Panc1 (cell line): ENCODE data around the gene AVEN. TPM values are rescaled to one million over a fixed set of nuclear protein-coding genes. Genes with fewer than 3 reads are reported as not detected.

Experiments used
- ATAC-seq: fragments of 200-7000 bp; cut with Tn5 transposase; 2 replicates; pipeline ENCODE4 v1.9.1; 2020; ENCODE audit warnings: mild to moderate bottlenecking, moderate library complexity
- BruUV-seq: library from RNA; stranded (reverse); fragments of 400-500 nt; replicated peaks from 2 replicates; lab custom pipeline; 2021; lab: Mats Ljungman, UMichigan
- CTCF ChIA-PET: fragments of 300-600 bp; sonication (Branson Sonifier 250); formaldehyde crosslinking; loops from one replicate; lab custom pipeline; 2022; ENCODE audit warnings: antibody characterized with exemption; lab: Charles Lee
- POLR2A ChIA-PET: fragments of 300-600 bp; sonication (Branson Sonifier 250); formaldehyde crosslinking; loops from one replicate; lab custom pipeline; 2022; ENCODE audit warnings: antibody characterized with exemption; lab: Charles Lee
- DNase-seq: peaks from one replicate; pipeline ENCODE4 v3.0.0-alpha.2; 2010; ENCODE audit warnings: low read depth, low spot score
- H3K27ac ChIP-seq: 2 replicates; pipeline ENCODE4 v1.5.1; 2011; ENCODE audit warnings: mild to moderate bottlenecking, low read length, inconsistent platforms
- H3K27me3 ChIP-seq: fragments of 200-500 bp; sonication (Bioruptor generic); 2 replicates; pipeline ENCODE4 v1.6.0; 2014; ENCODE audit warnings: low read length, inconsistent platforms; ENCODE audit not compliant: control insufficient read depth, insufficient read depth
- H3K36me3 ChIP-seq: fragments of 200-500 bp; sonication (Bioruptor generic); 2 replicates; pipeline ENCODE4 v1.5.1; 2014; ENCODE audit warnings: inconsistent platforms, mild to moderate bottlenecking, low read length, moderate library complexity; ENCODE audit not compliant: control insufficient read depth, insufficient read depth
- H3K4me1 ChIP-seq: 2 replicates; pipeline ENCODE4 v1.5.1; 2011; ENCODE audit warnings: inconsistent platforms, mild to moderate bottlenecking, low read length, moderate library complexity; ENCODE audit not compliant: control insufficient read depth, insufficient read depth
- H3K4me3 ChIP-seq, 2 experiments: 2 replicates each; pipeline ENCODE4 v1.5.1; 2011 to 2012; ENCODE audit warnings: low read depth in 2 of 2, low read length in 2 of 2, mild to moderate bottlenecking in 2 of 2, inconsistent platforms in 1 of 2, moderate library complexity in 1 of 2
- H3K9me3 ChIP-seq: fragments of 200-500 bp; sonication (Bioruptor generic); 2 replicates; pipeline ENCODE4 v1.5.1; 2014; ENCODE audit warnings: low read depth, mild to moderate bottlenecking, inconsistent platforms, low read length, moderate library complexity; ENCODE audit not compliant: control insufficient read depth, insufficient read depth
- POLR2AphosphoS5 ChIP-seq: IDR thresholded peaks from 2 replicates; pipeline ENCODE4 v1.6.1; 2012; ENCODE audit warnings: mild to moderate bottlenecking, low read depth, low read length, moderate library complexity
- SIN3A ChIP-seq: IDR thresholded peaks from 2 replicates; pipeline ENCODE4 v1.6.1; 2012; ENCODE audit warnings: low read depth, mild to moderate bottlenecking, low read length, moderate library complexity, borderline replicate concordance; ENCODE audit not compliant: insufficient read depth
- TCF7L2 ChIP-seq: IDR thresholded peaks from 2 replicates; pipeline ENCODE4 v1.6.1; 2011; ENCODE audit warnings: mild to moderate bottlenecking, low read depth, low read length, inconsistent platforms
- in situ Hi-C: cut with HindIII; loops from 2 replicates; pipeline ENCODE4 v1.10.0; 2016; ENCODE audit warnings: low sequenced_read_pairs, low pct_unique_long_range_greater_than_20kb
- intact Hi-C: fragments of 100-400 bp; cut with micrococcal nuclease; formaldehyde crosslinking; loops from one replicate; pipeline ENCODE4 v1.10.0; 2022; ENCODE audit not compliant: unreplicated experiment
- total RNA-seq: library from RNA; stranded (reverse); gene quantifications from one replicate; pipeline ENCODE4 v1.2.1, GENCODE V29; 2021; ENCODE audit not compliant: unreplicated experiment
- TF ChIP-seq, protein P1 (sequence below), 2 experiments: IDR thresholded peaks; 2 replicates each; pipeline ENCODE4 v1.6.1; 2011 to 2012; ENCODE audit warnings: low read depth in 2 of 2, control low read depth in 1 of 2, low read length in 1 of 2, mild to moderate bottlenecking in 1 of 2, moderate library complexity in 1 of 2; ENCODE audit not compliant: insufficient read depth in 1 of 2
- TF ChIP-seq, protein P2 (sequence below): fragments of 450-650 bp; IDR thresholded peaks from 2 replicates; pipeline ENCODE4 v1.5.1; 2017; ENCODE audit warnings: mild to moderate bottlenecking

Gene AVEN
- total RNA-seq, 1 experiment from 2014 or later = 18.4 TPM

DNA sequence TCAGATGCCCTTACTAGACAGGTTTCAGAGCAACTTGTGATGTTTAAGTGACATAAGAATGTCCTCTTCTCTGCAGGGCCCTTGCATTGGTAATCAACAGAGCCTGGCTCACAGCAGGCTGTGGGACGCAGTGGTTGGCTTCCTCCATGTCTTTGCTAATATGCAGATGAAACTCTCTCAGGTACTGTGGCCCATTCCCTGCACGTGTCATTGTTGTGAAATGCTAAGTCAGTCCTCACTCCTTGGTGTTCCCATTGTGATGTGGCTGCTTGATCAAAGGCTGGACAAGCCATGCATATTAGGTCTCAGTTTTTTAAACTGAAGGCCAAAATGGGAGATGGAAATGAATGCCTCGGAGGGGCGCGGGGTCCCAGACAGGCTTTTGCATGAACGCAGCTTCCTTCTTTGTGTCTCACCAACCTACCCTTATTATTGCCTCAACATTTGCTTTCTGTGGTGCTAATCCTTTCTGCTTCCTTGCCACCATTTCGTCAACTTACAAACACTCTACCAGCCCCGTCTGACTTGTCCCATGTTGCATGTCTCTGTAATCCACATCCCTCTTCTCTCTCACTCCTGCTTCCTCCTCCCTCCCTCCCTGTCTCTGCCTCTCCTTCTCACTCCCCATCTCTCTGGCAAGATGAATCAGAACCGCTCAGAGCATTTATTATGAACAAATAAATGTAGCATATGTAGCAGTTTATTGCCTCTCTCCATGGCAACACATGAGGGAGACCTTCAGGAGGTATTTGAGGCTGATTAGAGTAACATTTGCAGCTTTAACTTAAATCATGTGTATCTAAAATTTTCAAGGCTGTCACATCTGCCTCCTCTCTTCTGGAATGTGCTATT, 203.9 kb downstream of the AVEN start:
- ChIA-PET POLR2A (interaction anchor here (0.7 kb wide), 1 partner anchor 184 kb away, joined by 4 read pairs; no protein-coding TSS in a partner anchor), CTCF (interaction anchor here (0.6 kb wide), 1 partner anchor 7 kb away, joined by 6 read pairs; no protein-coding TSS in a partner anchor)
- in situ Hi-C loops = no loop called here
- H3K4me1 ChIP-seq = no peaks in the 10 kb centered on the region
- H3K9me3 ChIP-seq = no peaks in the 10 kb centered on the region
- intact Hi-C loops = no loop called here
- no peak for ATAC-seq
- H3K27me3 ChIP-seq = 0 out of 2 replicates have a peak, but pooled peaks cover 2% of the 10 kb centered on the region
- no peak for TF ChIP-seq SIN3A
- TF ChIP-seq POLR2AphosphoS5 = no peak
- TF ChIP-seq TCF7L2 = no peak
- TF ChIP-seq, protein P1, sequence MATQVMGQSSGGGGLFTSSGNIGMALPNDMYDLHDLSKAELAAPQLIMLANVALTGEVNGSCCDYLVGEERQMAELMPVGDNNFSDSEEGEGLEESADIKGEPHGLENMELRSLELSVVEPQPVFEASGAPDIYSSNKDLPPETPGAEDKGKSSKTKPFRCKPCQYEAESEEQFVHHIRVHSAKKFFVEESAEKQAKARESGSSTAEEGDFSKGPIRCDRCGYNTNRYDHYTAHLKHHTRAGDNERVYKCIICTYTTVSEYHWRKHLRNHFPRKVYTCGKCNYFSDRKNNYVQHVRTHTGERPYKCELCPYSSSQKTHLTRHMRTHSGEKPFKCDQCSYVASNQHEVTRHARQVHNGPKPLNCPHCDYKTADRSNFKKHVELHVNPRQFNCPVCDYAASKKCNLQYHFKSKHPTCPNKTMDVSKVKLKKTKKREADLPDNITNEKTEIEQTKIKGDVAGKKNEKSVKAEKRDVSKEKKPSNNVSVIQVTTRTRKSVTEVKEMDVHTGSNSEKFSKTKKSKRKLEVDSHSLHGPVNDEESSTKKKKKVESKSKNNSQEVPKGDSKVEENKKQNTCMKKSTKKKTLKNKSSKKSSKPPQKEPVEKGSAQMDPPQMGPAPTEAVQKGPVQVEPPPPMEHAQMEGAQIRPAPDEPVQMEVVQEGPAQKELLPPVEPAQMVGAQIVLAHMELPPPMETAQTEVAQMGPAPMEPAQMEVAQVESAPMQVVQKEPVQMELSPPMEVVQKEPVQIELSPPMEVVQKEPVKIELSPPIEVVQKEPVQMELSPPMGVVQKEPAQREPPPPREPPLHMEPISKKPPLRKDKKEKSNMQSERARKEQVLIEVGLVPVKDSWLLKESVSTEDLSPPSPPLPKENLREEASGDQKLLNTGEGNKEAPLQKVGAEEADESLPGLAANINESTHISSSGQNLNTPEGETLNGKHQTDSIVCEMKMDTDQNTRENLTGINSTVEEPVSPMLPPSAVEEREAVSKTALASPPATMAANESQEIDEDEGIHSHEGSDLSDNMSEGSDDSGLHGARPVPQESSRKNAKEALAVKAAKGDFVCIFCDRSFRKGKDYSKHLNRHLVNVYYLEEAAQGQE (IDR thresholded peaks at IDR 0.05; ENCODE audit: insufficient read depth in 1 of 2, low read depth in 2 of 2, low read length in 1 of 2) = no peak
- TF ChIP-seq, protein P2, sequence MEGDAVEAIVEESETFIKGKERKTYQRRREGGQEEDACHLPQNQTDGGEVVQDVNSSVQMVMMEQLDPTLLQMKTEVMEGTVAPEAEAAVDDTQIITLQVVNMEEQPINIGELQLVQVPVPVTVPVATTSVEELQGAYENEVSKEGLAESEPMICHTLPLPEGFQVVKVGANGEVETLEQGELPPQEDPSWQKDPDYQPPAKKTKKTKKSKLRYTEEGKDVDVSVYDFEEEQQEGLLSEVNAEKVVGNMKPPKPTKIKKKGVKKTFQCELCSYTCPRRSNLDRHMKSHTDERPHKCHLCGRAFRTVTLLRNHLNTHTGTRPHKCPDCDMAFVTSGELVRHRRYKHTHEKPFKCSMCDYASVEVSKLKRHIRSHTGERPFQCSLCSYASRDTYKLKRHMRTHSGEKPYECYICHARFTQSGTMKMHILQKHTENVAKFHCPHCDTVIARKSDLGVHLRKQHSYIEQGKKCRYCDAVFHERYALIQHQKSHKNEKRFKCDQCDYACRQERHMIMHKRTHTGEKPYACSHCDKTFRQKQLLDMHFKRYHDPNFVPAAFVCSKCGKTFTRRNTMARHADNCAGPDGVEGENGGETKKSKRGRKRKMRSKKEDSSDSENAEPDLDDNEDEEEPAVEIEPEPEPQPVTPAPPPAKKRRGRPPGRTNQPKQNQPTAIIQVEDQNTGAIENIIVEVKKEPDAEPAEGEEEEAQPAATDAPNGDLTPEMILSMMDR = no peak
- no peak overlapping the region for H3K4me3 ChIP-seq
- no peak overlapping the region for H3K27ac ChIP-seq
- no TSS peak for BruUV-seq
- no peak for DNase-seq
- H3K36me3 ChIP-seq = no peaks in the 10 kb centered on the region

GRCh38 chr15:33831646-33832045, 207.4 kb downstream of the AVEN start:
- ChIA-PET POLR2A (no interaction called here), CTCF (interaction anchor here (0.6 kb wide), 1 partner anchor 423 kb away, joined by 3 read pairs; no protein-coding TSS in a partner anchor)
- Histone ChIP-seq H3K36me3 (no peaks in the 10 kb centered on the region), H3K4me1 (no peaks in the 10 kb centered on the region), H3K27me3 (no peaks in the 10 kb centered on the region), H3K4me3 (no peak overlapping the region), H3K9me3 (no peaks in the 10 kb centered on the region), H3K27ac (no peak overlapping the region)
- no TSS peak for BruUV-seq
- intact Hi-C loops (no loop called here), in situ Hi-C loops (no loop called here)
- ATAC-seq (no peak), DNase-seq (no peak)
- TF ChIP-seq, protein P2 = no peak
- TF ChIP-seq TCF7L2 (no peak), POLR2AphosphoS5 (no peak), SIN3A (no peak)
- TF ChIP-seq, protein P1 (IDR thresholded peaks at IDR 0.05; ENCODE audit: insufficient read depth in 1 of 2, low read depth in 2 of 2, low read length in 1 of 2) = no peak
